ENCODE results near the gene NELFCD. TPM values are rescaled to one million over a fixed set of nuclear protein-coding genes. Genes with fewer than 3 reads are reported as not detected.
A peak's percentile ranks its signal among the peaks of the same experiment; 100 is the strongest.

The NELFCD gene
- polyA plus RNA-seq, 4 donors: 29.5 to 74.2 (median 44.8) TPM

GRCh38 chr20:59001068-59001448, 20.0 kb downstream of the NELFCD start:
- Histone ChIP-seq H3K4me3 (ENCODE audit: low read depth in 1 of 3, low read length in 3 of 3) (no peak overlapping the region), H3K4me1 (ENCODE audit: control insufficient read depth in 3 of 3, insufficient read depth in 2 of 3, low read depth in 1 of 3, low read length in 2 of 3) (peaks cover 2 to 16% (median 2%) of the 10 kb centered on the region in 3 donors), H3K36me3 (ENCODE audit: control insufficient read depth in 3 of 3, insufficient read depth in 2 of 3, low read depth in 1 of 3, low read length in 3 of 3) (peaks cover 7 to 72% (median 27%) of the 10 kb centered on the region in 3 donors), H3K27ac (ENCODE audit: low read depth in 1 of 3, low read length in 2 of 3) (no peak overlapping the region), H3K27me3 (ENCODE audit: control insufficient read depth in 3 of 3, insufficient read depth in 3 of 3, low read length in 3 of 3) (no peaks in the 10 kb centered on the region), H3K9me3 (ENCODE audit: control insufficient read depth in 2 of 2, insufficient read depth in 1 of 2, low read depth in 1 of 2, low read length in 1 of 2) (no peaks in the 10 kb centered on the region)
- no peak for FAIRE-seq
- 90 to 93% (median 91%) methylated on average over 13 of the region's 13 CpGs for WGBS, 3 donors
- no peak for DNase-seq

GRCh38 chr20:59001449-59002171, 20.6 kb downstream of the NELFCD start:
- DNase-seq (no peak), FAIRE-seq (no peak)
- H3K4me3 ChIP-seq (ENCODE audit: low read depth in 1 of 3, low read length in 3 of 3): no peak overlapping the region
- H3K27me3 ChIP-seq (ENCODE audit: control insufficient read depth in 3 of 3, insufficient read depth in 3 of 3, low read length in 3 of 3): no peaks in the 10 kb centered on the region
- H3K36me3 ChIP-seq (ENCODE audit: control insufficient read depth in 3 of 3, insufficient read depth in 2 of 3, low read depth in 1 of 3, low read length in 3 of 3): peaks cover 6 to 66% (median 21%) of the 10 kb centered on the region in 3 donors
- WGBS, 3 donors: 94 to 96% (median 95%) methylated on average over 24 to 27 of the region's 27 CpGs
- no peaks in the 10 kb centered on the region for H3K9me3 ChIP-seq (ENCODE audit: control insufficient read depth in 2 of 2, insufficient read depth in 1 of 2, low read depth in 1 of 2, low read length in 1 of 2)
- peaks cover 2 to 20% (median 2%) of the 10 kb centered on the region in 3 donors for H3K4me1 ChIP-seq (ENCODE audit: control insufficient read depth in 3 of 3, insufficient read depth in 2 of 3, low read depth in 1 of 3, low read length in 2 of 3)
- no peak overlapping the region for H3K27ac ChIP-seq (ENCODE audit: low read depth in 1 of 3, low read length in 2 of 3)

DNA sequence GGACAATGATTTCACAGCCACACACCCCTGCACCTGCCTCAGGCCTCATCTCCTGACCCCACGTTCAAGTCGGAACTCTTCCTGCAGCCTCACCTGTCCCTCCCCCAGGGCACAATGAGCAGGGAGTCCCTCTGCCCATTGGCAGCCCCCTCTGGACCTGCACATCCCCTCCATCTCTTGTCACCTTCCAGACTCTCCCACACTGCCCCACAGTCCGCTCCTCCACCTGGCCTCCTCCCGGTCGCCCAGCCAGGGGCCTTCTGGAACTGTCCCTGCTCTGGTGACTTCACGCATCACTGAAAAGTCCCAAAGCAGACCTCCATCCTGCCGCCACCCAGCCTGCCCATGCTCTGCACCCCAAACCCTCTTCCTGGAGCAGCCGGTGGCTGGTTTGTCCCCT, 21.3 kb downstream of the NELFCD start:
- DNase-seq (no peak), FAIRE-seq (no peak)
- Histone ChIP-seq H3K36me3 (ENCODE audit: control insufficient read depth in 3 of 3, insufficient read depth in 2 of 3, low read depth in 1 of 3, low read length in 3 of 3) (peaks cover 2 to 59% (median 16%) of the 10 kb centered on the region in 3 donors), H3K27me3 (ENCODE audit: control insufficient read depth in 3 of 3, insufficient read depth in 3 of 3, low read length in 3 of 3) (no peaks in the 10 kb centered on the region), H3K4me1 (ENCODE audit: control insufficient read depth in 3 of 3, insufficient read depth in 2 of 3, low read depth in 1 of 3, low read length in 2 of 3) (peaks cover 2 to 20% (median 2%) of the 10 kb centered on the region in 3 donors), H3K4me3 (ENCODE audit: low read depth in 1 of 3, low read length in 3 of 3) (no peak overlapping the region), H3K9me3 (ENCODE audit: control insufficient read depth in 2 of 2, insufficient read depth in 1 of 2, low read depth in 1 of 2, low read length in 1 of 2) (no peaks in the 10 kb centered on the region), H3K27ac (ENCODE audit: low read depth in 1 of 3, low read length in 2 of 3) (no peak overlapping the region)
- WGBS, 3 donors: 77 to 94% (median 88%) methylated on average over 7 to 8 of the region's 8 CpGs

DNA sequence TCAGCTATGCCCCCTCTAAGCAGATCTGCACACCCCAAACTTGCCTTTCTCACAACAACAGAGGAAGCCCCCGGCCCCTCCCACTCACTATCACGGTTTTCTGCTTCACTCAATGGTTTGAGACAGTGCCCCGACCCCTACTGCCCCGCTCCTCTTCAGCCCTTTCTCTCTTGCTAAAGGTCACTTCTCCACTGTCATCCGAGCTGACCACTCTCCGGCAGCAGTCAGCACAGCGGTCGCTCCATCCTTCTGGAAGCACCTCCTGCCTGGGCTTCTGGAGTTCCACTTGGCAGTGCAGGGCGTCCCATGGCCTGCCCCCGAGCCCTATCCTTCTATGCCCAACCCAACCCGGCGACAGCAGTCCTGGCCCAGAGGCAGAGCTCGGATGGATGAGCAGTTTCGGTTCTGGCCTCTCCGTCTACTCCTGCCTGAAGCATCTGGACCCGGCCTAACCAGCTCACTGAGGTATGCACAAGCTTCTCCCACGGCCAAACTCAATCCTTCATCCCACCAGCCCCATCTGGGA, 21.9 kb downstream of the NELFCD start:
- no peak for DNase-seq
- 89 to 90% (median 90%) methylated on average over 17 of the region's 17 CpGs for WGBS, 3 donors
- H3K4me1 ChIP-seq (ENCODE audit: control insufficient read depth in 3 of 3, insufficient read depth in 2 of 3, low read depth in 1 of 3, low read length in 2 of 3): peaks cover 2 to 20% (median 4%) of the 10 kb centered on the region in 3 donors

DNA sequence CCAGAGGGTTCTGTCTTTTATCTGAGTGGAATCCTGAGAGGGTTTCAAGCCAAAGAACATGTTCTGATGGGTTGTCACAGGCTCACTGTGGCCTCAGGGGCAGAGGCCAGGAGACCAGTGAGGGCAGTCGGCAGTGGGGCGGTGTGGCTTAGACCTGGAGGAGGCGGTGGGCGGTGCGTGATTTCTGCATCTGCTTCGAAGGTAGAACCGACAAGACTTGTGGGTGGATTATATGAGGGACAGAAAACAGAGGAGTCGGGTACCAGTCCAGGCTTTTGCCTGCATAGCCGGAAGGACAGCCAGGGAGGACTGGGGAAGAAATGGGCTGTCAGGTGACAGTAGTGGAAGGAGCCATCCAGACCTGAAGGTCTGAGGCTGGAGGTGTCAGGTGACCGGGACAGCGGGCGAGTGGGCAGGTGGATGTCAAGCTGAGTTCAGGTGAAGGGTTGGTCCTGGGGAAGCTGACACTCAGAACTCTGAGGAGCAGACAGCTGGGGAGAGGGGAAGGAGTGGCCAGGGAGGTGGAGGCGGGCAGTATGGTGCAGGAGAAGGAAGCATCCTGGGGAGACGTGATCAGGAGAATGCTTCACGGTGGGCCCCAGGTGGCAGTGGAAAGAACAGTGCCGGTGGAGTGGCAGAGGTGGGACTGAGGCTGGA, 22.9 kb downstream of the NELFCD start:
- Histone ChIP-seq H3K27me3 (ENCODE audit: control insufficient read depth in 3 of 3, insufficient read depth in 3 of 3, low read length in 3 of 3) (no peaks in the 10 kb centered on the region), H3K36me3 (ENCODE audit: control insufficient read depth in 3 of 3, insufficient read depth in 2 of 3, low read depth in 1 of 3, low read length in 3 of 3) (peaks cover 0 to 52% (median 9%) of the 10 kb centered on the region in 3 donors), H3K9me3 (ENCODE audit: control insufficient read depth in 2 of 2, insufficient read depth in 1 of 2, low read depth in 1 of 2, low read length in 1 of 2) (no peaks in the 10 kb centered on the region), H3K4me3 (ENCODE audit: low read depth in 1 of 3, low read length in 3 of 3) (no peak overlapping the region), H3K4me1 (ENCODE audit: control insufficient read depth in 3 of 3, insufficient read depth in 2 of 3, low read depth in 1 of 3, low read length in 2 of 3) (peaks cover 2 to 20% (median 4%) of the 10 kb centered on the region in 3 donors), H3K27ac (ENCODE audit: low read depth in 1 of 3, low read length in 2 of 3) (peak overlapping the region in 1 of 3 donors; percentile 87)
- 83 to 86% (median 84%) methylated on average over 16 of the region's 16 CpGs for WGBS, 3 donors
- DNase-seq (no peak), FAIRE-seq (no peak)

More for the DNA sequence above, 21.9 kb downstream of the NELFCD start:
- H3K4me3 ChIP-seq (ENCODE audit: low read depth in 1 of 3, low read length in 3 of 3): no peak overlapping the region
- H3K36me3 ChIP-seq (ENCODE audit: control insufficient read depth in 3 of 3, insufficient read depth in 2 of 3, low read depth in 1 of 3, low read length in 3 of 3): peaks cover 0 to 55% (median 11%) of the 10 kb centered on the region in 3 donors
- no peaks in the 10 kb centered on the region for H3K27me3 ChIP-seq (ENCODE audit: control insufficient read depth in 3 of 3, insufficient read depth in 3 of 3, low read length in 3 of 3)
- FAIRE-seq: no peak
- H3K27ac ChIP-seq (ENCODE audit: low read depth in 1 of 3, low read length in 2 of 3): no peak overlapping the region
- no peaks in the 10 kb centered on the region for H3K9me3 ChIP-seq (ENCODE audit: control insufficient read depth in 2 of 2, insufficient read depth in 1 of 2, low read depth in 1 of 2, low read length in 1 of 2)

- Histone ChIP-seq H3K4me3 (ENCODE audit: low read depth in 1 of 3, low read length in 3 of 3) (peak overlapping the region in 1 of 3 donors; percentile 87), H3K4me1 (ENCODE audit: control insufficient read depth in 3 of 3, insufficient read depth in 2 of 3, low read depth in 1 of 3, low read length in 2 of 3) (peaks cover 2 to 20% (median 4%) of the 10 kb centered on the region in 3 donors), H3K9me3 (ENCODE audit: control insufficient read depth in 2 of 2, insufficient read depth in 1 of 2, low read depth in 1 of 2, low read length in 1 of 2) (no peaks in the 10 kb centered on the region), H3K27ac (ENCODE audit: low read depth in 1 of 3, low read length in 2 of 3) (peak overlapping the region in 2 of 3 donors; percentile 52 to 87), H3K27me3 (ENCODE audit: control insufficient read depth in 3 of 3, insufficient read depth in 3 of 3, low read length in 3 of 3) (no peaks in the 10 kb centered on the region), H3K36me3 (ENCODE audit: control insufficient read depth in 3 of 3, insufficient read depth in 2 of 3, low read depth in 1 of 3, low read length in 3 of 3) (peaks cover 0 to 48% (median 7%) of the 10 kb centered on the region in 3 donors)
- 37 to 51% (median 46%) methylated on average over 4 of the region's 4 CpGs for WGBS, 3 donors
- no peak for FAIRE-seq
- DNase-seq: no peak
Measured at GRCh38 chr20:59004493-59004762, 23.4 kb downstream of the NELFCD start.

DNA sequence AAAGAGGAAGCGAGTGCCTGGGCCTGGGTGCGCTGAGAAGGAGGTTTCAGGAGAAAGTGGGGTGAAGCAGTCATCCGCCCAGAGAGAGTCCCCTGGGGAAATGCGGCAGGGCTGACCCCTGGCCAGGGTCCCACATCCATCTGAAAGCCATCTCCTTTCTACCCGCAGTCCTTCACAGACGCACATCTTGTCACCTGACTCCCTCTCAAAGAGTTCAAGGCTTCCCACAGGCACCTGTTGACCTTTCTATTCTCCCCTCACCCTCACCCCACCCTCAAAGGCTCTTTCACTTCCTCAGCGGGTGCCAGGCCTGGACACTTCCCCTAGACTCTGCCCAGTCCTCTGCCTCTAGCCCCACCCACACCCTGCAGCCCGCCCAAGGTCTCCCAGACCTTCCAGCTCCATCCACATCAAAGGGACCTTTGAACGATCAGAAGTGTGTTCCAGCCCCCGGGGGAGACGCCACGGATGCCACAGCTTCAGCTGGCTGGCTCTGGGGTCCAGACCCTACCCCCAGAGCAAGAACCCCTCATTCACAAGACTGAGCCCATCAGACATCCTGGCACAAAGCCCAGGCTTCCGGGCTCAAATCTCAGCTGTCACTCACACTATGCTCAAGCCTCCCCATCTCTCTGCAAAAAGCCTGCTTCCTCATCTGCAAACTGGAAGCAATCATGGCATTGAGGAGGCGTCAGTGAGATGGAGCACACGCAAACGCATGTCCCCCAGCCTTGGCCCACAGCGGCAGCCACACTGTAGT, 23.9 kb downstream of the NELFCD start:
- Histone ChIP-seq H3K4me3 (ENCODE audit: low read depth in 1 of 3, low read length in 3 of 3) (peak overlapping the region in 2 of 3 donors; percentile 23 to 87), H3K9me3 (ENCODE audit: control insufficient read depth in 2 of 2, insufficient read depth in 1 of 2, low read depth in 1 of 2, low read length in 1 of 2) (no peaks in the 10 kb centered on the region), H3K4me1 (ENCODE audit: control insufficient read depth in 3 of 3, insufficient read depth in 2 of 3, low read depth in 1 of 3, low read length in 2 of 3) (peaks cover 2 to 20% (median 4%) of the 10 kb centered on the region in 3 donors), H3K27me3 (ENCODE audit: control insufficient read depth in 3 of 3, insufficient read depth in 3 of 3, low read length in 3 of 3) (no peaks in the 10 kb centered on the region), H3K36me3 (ENCODE audit: control insufficient read depth in 3 of 3, insufficient read depth in 2 of 3, low read depth in 1 of 3, low read length in 3 of 3) (peaks cover 0 to 45% (median 6%) of the 10 kb centered on the region in 3 donors), H3K27ac (ENCODE audit: low read depth in 1 of 3, low read length in 2 of 3) (peak overlapping the region in 2 of 3 donors; percentile 87 to 98)
- DNase-seq (peak; percentile 58 to 94), FAIRE-seq (no peak)
- 16 to 32% (median 26%) methylated on average over 17 of the region's 17 CpGs for WGBS, 3 donors

DNA sequence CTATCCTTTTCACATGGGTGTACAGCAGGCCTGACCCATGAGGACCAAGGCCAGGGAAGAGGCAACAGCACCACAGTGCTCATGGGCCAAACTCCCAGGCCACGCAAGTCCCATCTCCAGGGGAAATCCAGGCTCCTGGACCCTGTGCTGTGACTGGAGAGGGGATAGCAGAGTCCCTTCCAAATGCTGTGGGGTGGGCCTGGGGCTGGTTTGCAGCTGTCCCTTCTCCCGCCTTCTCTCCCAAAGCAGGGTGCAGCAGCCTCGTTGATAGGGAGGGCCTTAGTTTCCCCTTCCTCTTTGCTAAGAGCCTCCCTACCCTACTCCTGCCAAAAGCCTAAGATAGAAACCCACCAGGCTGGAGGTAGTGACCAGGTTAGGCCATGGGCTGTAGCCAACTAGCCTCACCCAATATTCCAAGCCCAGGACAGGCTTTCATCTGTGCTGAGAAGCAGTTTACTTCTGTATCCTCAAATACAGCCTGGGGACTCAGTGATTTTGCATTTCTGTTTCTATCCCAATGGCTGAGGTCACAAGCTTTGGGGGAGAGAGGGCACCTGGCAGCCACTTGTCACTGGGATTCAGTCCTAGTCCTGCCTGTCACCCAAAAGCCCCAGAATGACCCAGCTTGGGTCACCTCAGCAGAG, 24.6 kb downstream of the NELFCD start:
- peak overlapping the region; percentile 61 to 87 (median 67) for H3K4me3 ChIP-seq (ENCODE audit: low read depth in 1 of 3, low read length in 3 of 3)
- peaks cover 0 to 41% (median 2%) of the 10 kb centered on the region in 3 donors for H3K36me3 ChIP-seq (ENCODE audit: control insufficient read depth in 3 of 3, insufficient read depth in 2 of 3, low read depth in 1 of 3, low read length in 3 of 3)
- H3K9me3 ChIP-seq (ENCODE audit: control insufficient read depth in 2 of 2, insufficient read depth in 1 of 2, low read depth in 1 of 2, low read length in 1 of 2): no peaks in the 10 kb centered on the region
- no peak for FAIRE-seq
- peaks cover 2 to 20% (median 4%) of the 10 kb centered on the region in 3 donors for H3K4me1 ChIP-seq (ENCODE audit: control insufficient read depth in 3 of 3, insufficient read depth in 2 of 3, low read depth in 1 of 3, low read length in 2 of 3)
- H3K27me3 ChIP-seq (ENCODE audit: control insufficient read depth in 3 of 3, insufficient read depth in 3 of 3, low read length in 3 of 3): no peaks in the 10 kb centered on the region
- H3K27ac ChIP-seq (ENCODE audit: low read depth in 1 of 3, low read length in 2 of 3): peak overlapping the region in 2 of 3 donors; percentile 87 to 98
- no peak for DNase-seq
- 54 to 65% (median 58%) methylated on average over 3 of the region's 3 CpGs for WGBS, 3 donors

Measured in small intestine (tissue), 7 donors.